GM10248 (cell line): ENCODE data around the gene TTBK2.

Source experiments
- CTCF ChIA-PET: fragments of 300-600 bp; sonication (Branson Sonifier 250); formaldehyde crosslinking; extraction: SDS; loops from one replicate; lab custom pipeline; 2021; ENCODE audit warnings: antibody characterized with exemption; lab: Yijun Ruan, JAX
- POLR2A ChIA-PET: fragments of 350-650 bp; sonication (Branson Sonifier 250); formaldehyde crosslinking; extraction: SDS; loops from one replicate; lab custom pipeline; 2020; ENCODE audit warnings: antibody characterized with exemption; lab: Yijun Ruan, JAX
- DNase-seq: peaks from one replicate; pipeline ENCODE4 v3.0.0; 2012; ENCODE audit errors: extremely low spot score
- CTCF ChIP-seq: IDR thresholded peaks from 2 replicates; pipeline ENCODE4 v1.5.1; 2012; ENCODE audit warnings: mild to moderate bottlenecking, low read depth; ENCODE audit errors: extremely low read depth, missing control alignments, control extremely low read depth

Gene TTBK2

GRCh38 chr15:42759093-42759492 is 161.5 kb downstream of the TTBK2 start:
- TF ChIP-seq CTCF: no peak
- CTCF ChIA-PET: no interaction called here
- DNase-seq: no peak
- POLR2A ChIA-PET: no interaction called here

- CTCF ChIA-PET: interaction anchor here (1.4 kb wide), 1 partner anchor 19 kb away, joined by 3 read pairs; no protein-coding TSS in a partner anchor
- no peak for DNase-seq
- POLR2A ChIA-PET: no interaction called here
- TF ChIP-seq CTCF: no peak
These were observed 170.3 kb downstream of the TTBK2 start for GRCh38 chr15:42750306-42750705.

GRCh38 chr15:42749266-42749665 is 171.3 kb downstream of the TTBK2 start:
- POLR2A ChIA-PET: no interaction called here
- TF ChIP-seq CTCF: no peak
- no peak for DNase-seq
- CTCF ChIA-PET: no interaction called here

- no peak for DNase-seq
- ChIA-PET POLR2A (no interaction called here), CTCF (no interaction called here)
- no peak for TF ChIP-seq CTCF
These were observed 176.4 kb downstream of the TTBK2 start for GRCh38 chr15:42744195-42744594.

GRCh38 chr15:42742149-42742548 is 178.4 kb downstream of the TTBK2 start:
- POLR2A ChIA-PET: no interaction called here
- no peak for TF ChIP-seq CTCF
- CTCF ChIA-PET: interaction anchor here (1.1 kb wide), 1 partner anchor 15 kb away, joined by 4 read pairs; no protein-coding TSS in a partner anchor
- no peak for DNase-seq

GRCh38 chr15:42741710-42742109 is 178.9 kb downstream of the TTBK2 start:
- ChIA-PET POLR2A (no interaction called here), CTCF (interaction anchor here (1.1 kb wide), 1 partner anchor 15 kb away, joined by 4 read pairs; no protein-coding TSS in a partner anchor)

More at GRCh38 chr15:42741710-42742109, 178.9 kb downstream of the TTBK2 start:
- TF ChIP-seq CTCF: no peak
- DNase-seq: no peak
